Astrocyte (in vitro differentiated cells and primary cell): ENCODE results near the gene DIAPH3. TPM values are rescaled to one million over a fixed set of nuclear protein-coding genes. Genes with fewer than 3 reads are reported as not detected.
A peak's percentile ranks its signal among the peaks of the same experiment; 100 is the strongest.

Source experiments
- DNase-seq: peaks from one replicate; pipeline ENCODE4 v3.0.0-alpha.2; 2010; ENCODE audit warnings: low read depth
- FAIRE-seq: peaks from 2 replicates; lab custom pipeline; 2011; peaks lifted over from hg19 to GRCh38; lab: Jason Lieb, UNC
- H2AFZ ChIP-seq: 2 replicates; pipeline ENCODE4 v1.6.0; 2012; ENCODE audit warnings: low read depth, low read length, inconsistent platforms
- H3K27ac ChIP-seq: 2 replicates; pipeline ENCODE4 v1.5.1; 2011; ENCODE audit warnings: low read depth, low read length, inconsistent platforms
- H3K27me3 ChIP-seq: 2 replicates; pipeline ENCODE4 v1.6.0; 2011; ENCODE audit warnings: low read length, inconsistent platforms; ENCODE audit not compliant: insufficient read depth
- H3K36me3 ChIP-seq: 2 replicates; pipeline ENCODE4 v1.5.1; 2011; ENCODE audit warnings: low read length, inconsistent platforms; ENCODE audit not compliant: insufficient read depth
- H3K4me1 ChIP-seq: 2 replicates; pipeline ENCODE4 v1.5.1; 2011; ENCODE audit warnings: low read length, inconsistent platforms; ENCODE audit not compliant: insufficient read depth
- H3K4me2 ChIP-seq: 2 replicates; pipeline ENCODE4 v1.6.0; 2012; ENCODE audit warnings: low read length, inconsistent platforms
- H3K4me3 ChIP-seq: 2 replicates; pipeline ENCODE4 v1.5.1; 2011; ENCODE audit warnings: low read depth, mild to moderate bottlenecking, low read length, inconsistent platforms; ENCODE audit not compliant: insufficient read depth
- H3K79me2 ChIP-seq: 2 replicates; pipeline ENCODE4 v1.6.0; 2012; ENCODE audit warnings: mild to moderate bottlenecking, low read length, inconsistent platforms; ENCODE audit not compliant: insufficient read depth
- H3K9ac ChIP-seq: 2 replicates; pipeline ENCODE4 v1.6.0; 2012; ENCODE audit warnings: mild to moderate bottlenecking, low read length, inconsistent platforms
- H3K9me3 ChIP-seq: 2 replicates; pipeline ENCODE4 v1.5.1; 2012; ENCODE audit warnings: low read depth, mild to moderate bottlenecking, low read length, inconsistent platforms; ENCODE audit not compliant: insufficient read depth
- H4K20me1 ChIP-seq: 2 replicates; pipeline ENCODE4 v1.6.0; 2012; ENCODE audit warnings: low read length, inconsistent platforms; ENCODE audit not compliant: insufficient read depth
- H3K27ac Mint-ChIP-seq: one replicate; pipeline ENCODE4 v1.8.0; 2021; ENCODE audit warnings: mild to moderate bottlenecking, mixed read lengths; ENCODE audit not compliant: unreplicated experiment
- H3K27me3 Mint-ChIP-seq: one replicate; pipeline ENCODE4 v1.8.0; 2021; ENCODE audit warnings: low read depth, mixed read lengths; ENCODE audit not compliant: unreplicated experiment
- H3K36me3 Mint-ChIP-seq: one replicate; pipeline ENCODE4 v1.8.0; 2021; ENCODE audit warnings: low read depth, mixed read lengths; ENCODE audit not compliant: unreplicated experiment
- H3K4me1 Mint-ChIP-seq: one replicate; pipeline ENCODE4 v1.8.0; 2021; ENCODE audit warnings: low read depth, mixed read lengths; ENCODE audit not compliant: unreplicated experiment
- H3K4me3 Mint-ChIP-seq: one replicate; pipeline ENCODE4 v1.8.0; 2021; ENCODE audit warnings: mild to moderate bottlenecking, moderate library complexity, mixed read lengths; ENCODE audit not compliant: unreplicated experiment
- H3K9me3 Mint-ChIP-seq: one replicate; pipeline ENCODE4 v1.8.0; 2021; ENCODE audit warnings: mild to moderate bottlenecking, mixed read lengths; ENCODE audit not compliant: unreplicated experiment
- EZH2 ChIP-seq: IDR thresholded peaks from 2 replicates; pipeline ENCODE4 v1.6.1; 2012; ENCODE audit warnings: mild to moderate bottlenecking, low read length, inconsistent platforms; ENCODE audit not compliant: insufficient read depth
- total RNA-seq: library from RNA; stranded (reverse); gene quantifications from 2 replicates; pipeline ENCODE4 v1.2.1, GENCODE V29; 2021
- TF ChIP-seq, protein P1 (sequence below): IDR thresholded peaks from 2 replicates; pipeline ENCODE4 v1.5.1; 2011; ENCODE audit warnings: low read depth, mild to moderate bottlenecking, inconsistent platforms, low read length, moderate library complexity; ENCODE audit not compliant: insufficient read depth

The DIAPH3 gene
- total RNA-seq, 1 donor from 2014 or later, result 19.0 TPM

DNA sequence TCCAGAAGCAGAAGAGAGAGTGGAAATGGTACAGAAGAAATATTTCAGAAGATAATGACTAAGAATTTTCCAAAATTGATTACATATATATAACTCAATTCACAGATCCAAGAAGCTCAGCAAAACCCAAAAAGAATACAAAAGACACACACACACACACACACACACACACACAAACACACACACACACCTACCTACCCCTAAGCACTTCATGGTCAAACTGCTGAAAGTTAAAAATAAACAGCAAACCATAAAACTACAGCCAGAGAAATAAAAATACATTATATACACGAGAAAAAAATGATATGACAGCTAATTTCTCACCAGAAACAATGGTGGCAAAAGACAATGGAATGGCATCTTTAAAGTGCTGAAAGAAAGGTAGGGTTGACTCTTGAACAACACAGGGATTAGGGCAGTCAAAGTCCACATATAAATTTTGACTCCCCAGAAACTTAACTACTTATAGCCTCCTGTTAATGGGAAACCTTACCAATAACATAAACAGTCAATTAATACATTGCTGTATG is 49.2 kb downstream of the DIAPH3 start:
- Histone ChIP-seq H3K27ac (no peak overlapping the region), H3K9me3 (peaks cover 3% of the 10 kb centered on the region), H2AFZ (no peak overlapping the region), H3K36me3 (peaks cover 11% of the 10 kb centered on the region), H3K4me3 (no peak overlapping the region), H3K4me1 (peaks cover 22% of the 10 kb centered on the region), H4K20me1 (no peaks in the 10 kb centered on the region), H3K4me2 (no peak overlapping the region), H3K27me3 (no peaks in the 10 kb centered on the region), H3K9ac (no peak overlapping the region), H3K79me2 (peaks cover 67% of the 10 kb centered on the region)
- no peak for DNase-seq
- TF ChIP-seq, protein P1, sequence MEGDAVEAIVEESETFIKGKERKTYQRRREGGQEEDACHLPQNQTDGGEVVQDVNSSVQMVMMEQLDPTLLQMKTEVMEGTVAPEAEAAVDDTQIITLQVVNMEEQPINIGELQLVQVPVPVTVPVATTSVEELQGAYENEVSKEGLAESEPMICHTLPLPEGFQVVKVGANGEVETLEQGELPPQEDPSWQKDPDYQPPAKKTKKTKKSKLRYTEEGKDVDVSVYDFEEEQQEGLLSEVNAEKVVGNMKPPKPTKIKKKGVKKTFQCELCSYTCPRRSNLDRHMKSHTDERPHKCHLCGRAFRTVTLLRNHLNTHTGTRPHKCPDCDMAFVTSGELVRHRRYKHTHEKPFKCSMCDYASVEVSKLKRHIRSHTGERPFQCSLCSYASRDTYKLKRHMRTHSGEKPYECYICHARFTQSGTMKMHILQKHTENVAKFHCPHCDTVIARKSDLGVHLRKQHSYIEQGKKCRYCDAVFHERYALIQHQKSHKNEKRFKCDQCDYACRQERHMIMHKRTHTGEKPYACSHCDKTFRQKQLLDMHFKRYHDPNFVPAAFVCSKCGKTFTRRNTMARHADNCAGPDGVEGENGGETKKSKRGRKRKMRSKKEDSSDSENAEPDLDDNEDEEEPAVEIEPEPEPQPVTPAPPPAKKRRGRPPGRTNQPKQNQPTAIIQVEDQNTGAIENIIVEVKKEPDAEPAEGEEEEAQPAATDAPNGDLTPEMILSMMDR, result no peak
- TF ChIP-seq EZH2, result no peak
- peaks cover 11% of the 10 kb centered on the region for H3K4me1 Mint-ChIP-seq
- peaks cover 11% of the 10 kb centered on the region for H3K36me3 Mint-ChIP-seq
- no peak for FAIRE-seq
- no peaks in the 10 kb centered on the region for H3K9me3 Mint-ChIP-seq
- H3K27ac Mint-ChIP-seq, result no peak overlapping the region
- no peak overlapping the region for H3K4me3 Mint-ChIP-seq
- no peaks in the 10 kb centered on the region for H3K27me3 Mint-ChIP-seq

DNA sequence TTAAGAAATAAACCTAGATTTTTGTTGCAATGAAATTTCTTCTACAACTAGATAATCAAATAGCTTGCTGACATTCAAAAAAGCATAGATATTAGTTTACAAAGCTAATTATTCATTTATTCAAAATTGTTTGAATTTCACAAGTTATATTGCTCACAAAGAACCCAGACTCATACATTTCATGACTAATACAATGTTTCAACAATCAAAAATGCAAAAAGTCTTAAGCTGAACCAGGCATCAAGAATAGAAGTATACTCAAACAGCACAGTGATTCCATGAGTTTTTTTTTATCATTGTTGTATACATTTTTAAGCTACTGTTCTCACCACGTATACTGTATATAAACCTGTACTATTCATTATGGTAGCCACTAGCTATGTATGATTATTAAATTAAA is 51.0 kb downstream of the DIAPH3 start:
- no peak overlapping the region for H2AFZ ChIP-seq
- H3K27me3 ChIP-seq, result no peaks in the 10 kb centered on the region
- H3K4me1 Mint-ChIP-seq, result peaks cover 12% of the 10 kb centered on the region
- peaks cover 3% of the 10 kb centered on the region for H3K9me3 ChIP-seq
- FAIRE-seq (no peak), DNase-seq (peak; percentile 54)
- H3K4me1 ChIP-seq, result peaks cover 22% of the 10 kb centered on the region
- no peak overlapping the region for H3K4me2 ChIP-seq
- H3K27me3 Mint-ChIP-seq, result no peaks in the 10 kb centered on the region
- TF ChIP-seq, protein P1, result no peak
- no peak for TF ChIP-seq EZH2
- H3K27ac ChIP-seq, result peak overlapping the region; percentile 69
- peak overlapping the region; percentile 45 for H3K9ac ChIP-seq
- peaks cover 5% of the 10 kb centered on the region for H3K36me3 Mint-ChIP-seq
- H3K9me3 Mint-ChIP-seq, result no peaks in the 10 kb centered on the region
- H3K4me3 Mint-ChIP-seq, result no peak overlapping the region
- H4K20me1 ChIP-seq, result no peaks in the 10 kb centered on the region
- no peak overlapping the region for H3K4me3 ChIP-seq
- H3K27ac Mint-ChIP-seq, result no peak overlapping the region
- peaks cover 67% of the 10 kb centered on the region for H3K79me2 ChIP-seq
- H3K36me3 ChIP-seq, result peaks cover 11% of the 10 kb centered on the region

DNA sequence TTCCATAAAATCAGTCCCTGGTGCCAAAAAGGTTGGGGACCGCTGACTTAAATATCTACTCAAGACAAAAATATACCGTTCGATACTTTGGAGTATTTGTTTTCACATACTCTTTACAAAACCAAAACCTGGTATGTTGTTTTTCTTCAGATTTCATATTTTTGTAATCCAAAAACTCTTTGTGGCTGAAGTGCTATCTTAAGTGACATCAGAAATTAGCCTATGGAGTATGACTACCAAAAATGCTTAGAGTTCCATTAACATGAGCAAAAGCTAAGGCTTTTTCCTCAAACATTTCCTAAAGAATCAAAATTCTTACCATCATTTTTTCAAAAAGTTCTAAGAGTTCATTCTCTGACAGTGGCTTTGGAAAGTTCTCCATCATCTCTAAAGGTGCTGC is 52.0 kb downstream of the DIAPH3 start:
- Mint-ChIP-seq H3K27ac (no peak overlapping the region), H3K4me3 (no peak overlapping the region), H3K9me3 (no peaks in the 10 kb centered on the region), H3K4me1 (peaks cover 12% of the 10 kb centered on the region), H3K27me3 (no peaks in the 10 kb centered on the region), H3K36me3 (peaks cover 5% of the 10 kb centered on the region)
- Histone ChIP-seq H3K36me3 (peaks cover 11% of the 10 kb centered on the region), H3K79me2 (peaks cover 71% of the 10 kb centered on the region), H3K4me2 (peak overlapping the region; percentile 34), H2AFZ (no peak overlapping the region), H3K9me3 (peaks cover 3% of the 10 kb centered on the region), H3K9ac (peak overlapping the region; percentile 7), H4K20me1 (no peaks in the 10 kb centered on the region), H3K4me1 (peaks cover 22% of the 10 kb centered on the region), H3K4me3 (no peak overlapping the region), H3K27me3 (no peaks in the 10 kb centered on the region), H3K27ac (peak overlapping the region; percentile 69)
- peak; percentile 52 for DNase-seq
- no peak for TF ChIP-seq EZH2
- FAIRE-seq, result peak; percentile 66
